ENCODE measurements around the gene PPM1L.

The PPM1L gene

DNA sequence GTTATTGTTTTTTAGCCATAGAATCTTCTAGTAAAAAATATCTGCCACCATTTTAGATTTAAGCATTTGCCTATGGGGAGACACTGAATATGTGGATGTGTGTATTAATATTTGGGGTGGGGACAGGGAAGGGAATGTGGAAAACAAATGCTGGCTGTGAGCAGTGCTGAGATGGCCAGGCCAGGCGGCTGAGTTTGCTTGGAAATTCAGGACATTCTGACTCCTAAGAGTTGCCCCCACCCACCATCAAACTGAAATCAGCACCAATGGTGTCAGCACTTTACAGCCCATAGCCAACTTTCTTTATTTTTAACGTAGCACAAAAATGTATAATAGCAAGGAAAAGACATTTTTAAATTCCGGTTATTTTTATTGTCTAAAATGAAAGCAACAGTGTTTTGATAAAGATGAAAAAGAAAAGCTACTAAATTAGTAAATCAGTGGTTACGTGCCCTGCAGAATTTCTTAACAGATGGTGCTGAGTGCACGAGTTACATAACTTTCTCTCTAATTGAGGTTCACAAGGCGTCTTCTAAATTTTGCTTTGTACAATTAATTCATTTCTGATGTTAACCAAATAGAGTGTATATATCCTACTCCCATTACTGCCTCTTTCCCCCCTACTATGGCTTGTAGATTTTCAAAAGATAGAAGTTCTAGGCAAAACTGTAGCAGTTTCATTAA, 315.1 kb downstream of the PPM1L start:
- no peak overlapping the region for H3K4me3 ChIP-seq
- peak overlapping the region in 1 of 2 donors; percentile 61 for H3K27ac ChIP-seq
- TF ChIP-seq, protein P1, sequence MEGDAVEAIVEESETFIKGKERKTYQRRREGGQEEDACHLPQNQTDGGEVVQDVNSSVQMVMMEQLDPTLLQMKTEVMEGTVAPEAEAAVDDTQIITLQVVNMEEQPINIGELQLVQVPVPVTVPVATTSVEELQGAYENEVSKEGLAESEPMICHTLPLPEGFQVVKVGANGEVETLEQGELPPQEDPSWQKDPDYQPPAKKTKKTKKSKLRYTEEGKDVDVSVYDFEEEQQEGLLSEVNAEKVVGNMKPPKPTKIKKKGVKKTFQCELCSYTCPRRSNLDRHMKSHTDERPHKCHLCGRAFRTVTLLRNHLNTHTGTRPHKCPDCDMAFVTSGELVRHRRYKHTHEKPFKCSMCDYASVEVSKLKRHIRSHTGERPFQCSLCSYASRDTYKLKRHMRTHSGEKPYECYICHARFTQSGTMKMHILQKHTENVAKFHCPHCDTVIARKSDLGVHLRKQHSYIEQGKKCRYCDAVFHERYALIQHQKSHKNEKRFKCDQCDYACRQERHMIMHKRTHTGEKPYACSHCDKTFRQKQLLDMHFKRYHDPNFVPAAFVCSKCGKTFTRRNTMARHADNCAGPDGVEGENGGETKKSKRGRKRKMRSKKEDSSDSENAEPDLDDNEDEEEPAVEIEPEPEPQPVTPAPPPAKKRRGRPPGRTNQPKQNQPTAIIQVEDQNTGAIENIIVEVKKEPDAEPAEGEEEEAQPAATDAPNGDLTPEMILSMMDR (IDR thresholded peaks at IDR 0.05), result no peak
- no peak for DNase-seq (ENCODE audit: low spot score)

DNA sequence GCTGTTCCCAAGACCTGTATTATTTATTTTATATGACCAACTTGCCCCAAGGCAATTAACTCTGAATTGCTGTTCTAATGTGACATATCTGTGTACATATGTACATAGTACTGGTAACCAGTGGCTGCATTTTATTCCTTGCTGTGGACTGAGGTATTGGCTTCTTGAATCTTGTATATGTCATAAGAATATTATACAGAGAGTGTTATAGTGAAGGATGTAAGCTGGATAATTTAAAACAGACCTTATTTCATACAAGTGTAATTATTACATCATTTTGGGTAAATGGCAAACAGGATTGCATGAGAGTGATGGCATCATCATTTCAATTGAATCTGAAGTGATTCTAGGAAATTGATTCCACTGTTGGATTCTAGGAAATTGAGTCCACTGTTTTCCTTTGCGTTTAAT, 316.2 kb downstream of the PPM1L start:
- TF ChIP-seq, protein P1 (IDR thresholded peaks at IDR 0.05), result no peak
- H3K4me3 ChIP-seq, result no peak overlapping the region
- DNase-seq (ENCODE audit: low spot score), result no peak
- H3K27ac ChIP-seq, result no peak overlapping the region

DNA sequence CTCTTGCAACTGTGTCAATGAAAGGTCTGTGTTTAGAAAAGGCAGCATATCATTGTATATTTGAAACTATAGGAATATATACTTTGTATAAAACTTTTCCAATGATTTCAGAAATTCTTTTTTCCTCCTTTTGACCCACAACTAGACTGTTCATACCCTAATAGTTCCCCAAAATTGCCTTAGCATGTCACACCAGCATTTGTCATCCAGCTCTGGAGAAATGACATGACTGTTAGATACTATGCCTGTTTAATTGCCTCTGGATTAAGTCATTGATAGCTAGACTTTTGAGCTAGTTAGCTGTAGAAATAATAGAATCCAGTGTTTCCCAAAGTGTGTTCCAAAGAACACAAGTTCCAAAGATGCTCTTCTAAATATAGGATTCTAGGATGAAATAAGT, 316.7 kb downstream of the PPM1L start:
- TF ChIP-seq, protein P1 (IDR thresholded peaks at IDR 0.05), result no peak
- DNase-seq (ENCODE audit: low spot score), result no peak
- Histone ChIP-seq H3K27ac (no peak overlapping the region), H3K4me3 (no peak overlapping the region)

DNA sequence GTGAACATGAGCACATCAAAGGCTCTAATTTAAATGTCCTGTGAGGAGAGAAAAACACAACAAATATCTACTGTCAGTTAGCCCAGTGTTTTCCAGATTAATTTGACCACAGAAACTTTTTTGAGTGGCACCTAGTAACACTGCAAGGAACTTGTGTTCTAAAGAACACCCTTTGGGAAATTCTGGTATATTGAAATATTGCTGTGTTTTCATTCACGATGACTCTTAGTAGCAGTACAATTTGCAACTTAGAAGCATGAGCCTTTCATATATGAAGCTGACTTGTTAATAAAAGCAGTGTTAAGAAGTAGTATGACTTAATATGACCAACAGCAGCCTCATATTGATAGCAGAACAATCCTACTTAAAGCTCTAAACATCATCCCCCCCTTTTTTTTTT, 317.1 kb downstream of the PPM1L start:
- H3K27ac ChIP-seq, result no peak overlapping the region
- H3K4me3 ChIP-seq, result no peak overlapping the region
- TF ChIP-seq, protein P1 (IDR thresholded peaks at IDR 0.05), result no peak
- no peak for DNase-seq (ENCODE audit: low spot score)

DNA sequence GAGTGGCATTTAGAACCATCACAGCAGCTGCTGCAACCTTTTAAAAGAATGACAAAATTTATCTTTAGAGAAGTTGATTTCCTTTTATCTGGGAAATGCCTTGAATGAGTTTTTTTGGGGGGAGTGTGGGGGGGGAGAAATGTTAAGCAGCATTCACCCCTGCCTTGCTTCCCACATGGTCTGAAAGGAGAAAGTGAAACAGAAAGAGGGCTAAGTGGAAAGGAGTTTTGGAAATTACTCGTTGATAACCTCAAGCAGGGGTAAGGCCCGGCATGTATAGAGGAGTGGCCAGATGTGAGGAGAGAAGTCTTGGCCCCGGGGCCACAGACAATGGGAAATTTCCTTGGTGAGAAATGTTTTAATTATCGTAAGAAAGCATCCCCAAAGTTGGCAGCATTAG, 325.6 kb downstream of the PPM1L start:
- Histone ChIP-seq H3K4me3 (peak overlapping the region; percentile 6), H3K27ac (peak overlapping the region in 1 of 2 donors; percentile 11)
- no peak for DNase-seq (ENCODE audit: low spot score)
- TF ChIP-seq, protein P1 (IDR thresholded peaks at IDR 0.05), result no peak

DNA sequence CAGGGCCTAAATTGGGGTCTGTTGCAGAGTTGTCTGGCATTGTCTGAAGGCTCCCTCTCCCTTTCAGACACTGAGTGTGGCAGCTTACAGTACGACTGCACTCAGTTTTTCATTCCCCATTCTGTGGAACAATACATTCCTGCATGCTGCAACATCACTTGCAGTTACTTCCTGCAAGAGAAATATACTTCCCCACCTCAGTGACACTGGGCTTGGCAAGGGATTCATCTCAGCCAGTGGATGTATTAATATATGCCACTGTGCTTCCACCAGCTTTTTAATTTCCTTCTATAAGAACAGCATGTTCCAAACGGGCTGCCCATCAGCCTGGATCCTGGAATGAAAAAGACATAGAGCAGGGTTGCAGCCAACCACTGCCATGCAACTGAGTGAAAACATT, 326.0 kb downstream of the PPM1L start:
- Histone ChIP-seq H3K27ac (peak overlapping the region in 1 of 2 donors; percentile 11), H3K4me3 (peak overlapping the region; percentile 6)
- no peak for DNase-seq (ENCODE audit: low spot score)
- TF ChIP-seq, protein P1 (IDR thresholded peaks at IDR 0.05), result no peak

DNA sequence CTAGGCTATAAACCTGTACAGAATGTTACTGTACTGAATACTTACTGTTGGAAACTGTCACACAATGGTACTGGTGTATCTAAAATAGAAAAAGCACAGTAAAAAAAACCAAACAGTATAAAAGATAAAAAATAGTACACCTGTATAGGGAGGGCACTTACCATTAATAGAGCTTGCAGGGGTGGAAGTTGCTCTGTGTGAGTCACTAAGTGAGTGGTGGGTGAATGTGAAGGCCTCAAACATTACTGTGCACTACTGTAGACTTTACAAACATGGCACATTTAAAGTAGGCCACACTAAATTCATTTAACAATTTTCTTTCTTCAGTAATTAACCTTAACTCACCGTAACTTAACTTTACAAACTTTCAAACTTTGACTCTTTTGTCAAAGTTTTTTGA, 327.1 kb downstream of the PPM1L start:
- H3K27ac ChIP-seq, result no peak overlapping the region

More for the DNA sequence above, 327.1 kb downstream of the PPM1L start:
- TF ChIP-seq, protein P1 (IDR thresholded peaks at IDR 0.05), result no peak
- no peak for DNase-seq (ENCODE audit: low spot score)
- no peak overlapping the region for H3K4me3 ChIP-seq
